NCI-H524 treated with DMSO at 0.1 percent for 48 hours (cell line): Measurements from ENCODE around the gene FBLL1.
"Not testable (repeated sequence)": the region's sequence is repeated elsewhere in the genome, so short reads cannot be mapped to it uniquely, and the experiment has no call there.

ENCODE experiments used
- DNase-seq: peaks from one replicate; lab custom pipeline; 2025; lab: John Stamatoyannopoulos, UW

Gene FBLL1

DNA sequence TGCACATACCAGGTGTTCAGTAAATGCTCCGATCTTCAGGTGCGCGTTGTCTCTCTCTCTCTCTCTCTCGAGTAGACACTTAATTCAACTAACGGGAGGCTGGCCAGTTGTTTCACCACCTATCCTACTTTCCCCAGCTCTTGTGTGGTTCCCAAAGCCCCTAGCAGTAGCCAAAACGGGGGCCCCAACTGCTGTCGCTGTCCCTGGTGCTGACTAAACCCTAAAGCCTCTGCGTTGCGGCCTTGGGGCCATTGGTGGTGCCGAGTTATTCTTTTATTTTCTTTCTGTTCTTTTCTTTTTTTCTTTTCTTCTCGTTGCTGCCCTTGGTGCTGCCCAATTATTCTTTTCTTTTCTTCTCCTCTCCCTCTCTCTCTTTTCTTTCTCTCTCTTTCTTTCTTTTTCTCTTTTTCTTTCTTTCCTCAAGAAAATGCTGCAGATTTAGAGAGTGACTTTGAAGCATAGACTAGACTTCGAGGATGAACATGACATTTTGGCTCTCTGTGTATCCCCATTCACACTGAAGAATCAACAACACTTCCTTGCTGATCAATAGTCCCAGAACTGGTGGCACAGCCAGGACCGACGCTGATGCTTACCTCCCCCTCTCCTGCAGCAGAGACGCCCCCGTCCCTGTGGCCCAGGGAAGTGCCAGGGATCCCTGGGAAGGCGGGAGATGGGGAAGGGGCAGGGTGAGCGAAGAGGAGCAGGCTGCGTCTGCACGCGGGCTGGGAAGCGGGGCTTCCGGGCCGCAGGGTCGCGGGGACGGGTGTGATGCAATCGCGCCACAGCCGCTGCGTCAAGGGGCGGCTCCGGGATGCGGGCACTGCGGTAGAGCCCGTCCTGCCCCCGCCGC, at the start of gene FBLL1:
TSS of gene FBLL1 (plus strand) at position 785 of the 853 bp plus-strand sequence. CDS start 200 bp downstream, outside the sequence.
- DNase-seq = peak; percentile 16

DNA sequence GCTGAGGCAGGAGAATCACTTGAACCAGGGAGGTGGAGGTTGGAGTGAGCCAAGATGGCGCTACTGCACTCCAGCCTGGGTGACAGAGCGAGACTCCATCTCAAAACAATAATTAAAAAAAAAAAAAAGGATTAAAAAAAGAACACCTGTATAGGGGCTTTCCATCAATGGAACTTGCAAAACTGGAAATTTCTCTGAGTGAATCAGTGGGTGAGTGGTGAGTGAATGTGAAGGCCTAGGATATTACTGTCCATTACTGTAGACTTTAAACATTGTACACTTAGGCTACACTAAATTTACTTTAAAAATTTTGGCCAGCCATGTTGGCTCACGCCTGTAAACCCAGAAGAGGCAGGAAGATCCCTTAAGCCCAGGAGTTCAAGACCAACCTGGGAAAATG, 48.5 kb upstream of the FBLL1 start:
- no peak for DNase-seq

DNA sequence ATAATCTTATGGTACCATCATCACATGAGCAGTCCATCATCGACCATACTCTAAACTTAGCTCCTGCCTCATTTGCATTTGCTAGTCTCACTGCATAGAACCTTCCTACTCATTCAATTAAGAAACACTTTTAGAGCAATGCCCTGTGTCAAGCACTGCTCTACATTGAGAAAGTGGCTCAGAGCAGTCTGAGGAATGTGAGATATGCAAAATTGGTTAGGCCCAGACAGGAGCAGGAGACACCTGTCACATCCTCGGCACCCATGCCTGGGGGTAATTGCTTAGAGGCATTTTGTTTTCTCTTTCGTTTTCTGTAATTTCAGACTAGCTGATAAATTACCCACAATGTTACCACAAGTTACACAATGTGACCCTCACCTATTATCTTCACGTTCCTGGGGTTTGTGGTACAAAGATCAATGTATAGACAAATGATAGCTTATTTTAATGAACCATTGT, 47.7 kb upstream of the FBLL1 start:
- no peak for DNase-seq

DNA sequence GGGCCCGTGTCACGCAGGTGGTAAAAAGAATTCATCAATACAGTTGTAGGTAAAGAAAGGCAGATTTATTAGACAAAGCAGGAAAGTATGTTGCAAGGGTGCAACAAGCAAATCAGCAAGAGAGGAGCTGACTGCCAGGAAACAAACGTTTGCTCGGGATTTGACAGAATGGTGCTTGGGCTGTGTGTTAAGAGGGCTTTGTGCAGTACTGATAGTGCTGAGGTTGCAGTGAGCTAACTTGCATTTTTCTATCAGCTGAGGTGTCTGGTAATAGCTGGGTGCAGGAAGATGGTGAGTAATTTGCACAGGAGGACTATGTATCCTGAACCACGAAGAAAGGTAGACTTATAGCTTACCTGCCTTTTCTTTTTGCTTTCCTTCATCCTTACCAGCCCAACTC, 46.7 kb upstream of the FBLL1 start:
- no peak for DNase-seq

DNA sequence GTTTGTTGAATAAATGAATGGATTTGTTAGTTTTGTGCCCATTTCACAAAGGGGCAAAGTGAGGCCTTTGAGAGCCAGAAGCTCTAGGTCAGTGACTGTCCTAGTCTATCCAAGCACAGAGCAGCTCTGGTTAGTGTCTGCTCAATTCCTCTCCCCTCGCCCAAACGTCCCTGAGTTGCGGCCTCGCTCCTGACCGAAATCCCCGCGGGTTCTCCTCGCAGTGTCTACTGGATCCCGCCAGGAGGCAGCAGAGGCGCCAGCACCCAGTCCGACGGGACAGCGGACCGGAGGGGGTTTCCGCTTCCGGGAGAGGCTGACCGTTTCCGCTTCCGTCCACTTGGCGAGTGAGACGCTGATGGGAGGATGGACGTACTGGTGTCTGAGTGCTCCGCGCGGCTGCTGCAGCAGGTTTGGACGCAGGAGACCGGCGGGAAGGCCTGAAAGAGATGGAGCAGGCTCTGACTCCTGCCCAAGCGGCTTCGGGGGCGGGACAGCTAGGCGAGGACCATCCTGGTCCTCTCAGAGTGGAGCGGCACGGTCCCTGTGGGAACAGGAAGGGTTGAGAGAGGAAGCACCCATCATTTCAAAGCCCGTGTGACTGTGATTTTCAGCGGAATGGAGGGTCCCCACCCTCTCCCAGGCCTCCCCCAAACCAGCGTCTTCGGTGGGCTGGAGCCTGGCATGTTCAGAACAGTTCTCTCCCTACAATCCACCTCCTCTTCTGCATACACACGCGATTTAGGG, 42.8 kb upstream of the FBLL1 start, which contains the start of gene RARS1:
TSS of gene RARS1 (plus strand) at position 336 of the 744 bp plus-strand sequence. CDS start at position 364, 28 bp downstream.
- DNase-seq = peak; percentile 32

DNA sequence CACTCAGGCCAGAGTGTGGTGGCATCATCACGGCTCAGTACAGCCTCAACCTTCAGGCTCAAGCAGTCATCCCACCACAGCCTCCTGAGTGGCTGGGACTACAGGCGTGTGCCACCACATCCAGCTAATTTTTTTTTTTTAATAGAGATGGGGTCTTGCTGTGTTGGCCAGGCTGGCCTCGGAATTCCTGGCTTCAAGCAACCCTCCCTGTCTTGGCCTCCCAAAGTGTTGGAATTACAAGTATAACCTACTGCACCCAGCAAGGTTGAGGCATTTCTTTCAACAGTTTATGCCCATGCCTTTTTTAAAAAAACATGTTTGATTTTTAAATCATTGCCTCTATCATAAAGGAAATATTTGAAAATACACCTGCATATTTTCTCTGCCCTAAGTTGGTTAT, 40.0 kb upstream of the FBLL1 start:
- DNase-seq = no peak

DNA sequence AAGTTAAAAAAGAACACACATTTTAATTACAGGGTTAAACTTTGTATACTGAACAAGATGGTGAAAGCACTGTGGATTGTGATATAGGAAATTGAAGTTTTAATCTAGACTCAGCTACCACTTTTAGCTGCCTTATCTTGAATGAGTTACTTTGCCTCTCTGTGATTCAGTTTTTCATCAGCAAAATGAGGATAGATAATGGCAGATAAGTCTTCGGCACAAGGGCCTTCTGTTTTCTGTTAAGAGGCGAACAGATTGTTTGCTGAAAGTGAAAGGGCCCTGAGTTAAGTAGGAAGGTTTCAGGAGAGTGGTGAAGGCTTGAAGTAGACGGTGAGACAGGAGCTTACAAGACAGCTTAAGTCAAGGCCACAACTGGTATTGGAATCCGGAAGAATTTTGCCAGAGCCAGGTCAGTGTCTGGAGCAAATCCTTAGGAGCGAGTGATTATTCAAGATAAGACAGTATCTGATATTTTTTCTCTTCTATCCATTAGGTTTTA, 35.0 kb upstream of the FBLL1 start:
- DNase-seq = no peak

DNA sequence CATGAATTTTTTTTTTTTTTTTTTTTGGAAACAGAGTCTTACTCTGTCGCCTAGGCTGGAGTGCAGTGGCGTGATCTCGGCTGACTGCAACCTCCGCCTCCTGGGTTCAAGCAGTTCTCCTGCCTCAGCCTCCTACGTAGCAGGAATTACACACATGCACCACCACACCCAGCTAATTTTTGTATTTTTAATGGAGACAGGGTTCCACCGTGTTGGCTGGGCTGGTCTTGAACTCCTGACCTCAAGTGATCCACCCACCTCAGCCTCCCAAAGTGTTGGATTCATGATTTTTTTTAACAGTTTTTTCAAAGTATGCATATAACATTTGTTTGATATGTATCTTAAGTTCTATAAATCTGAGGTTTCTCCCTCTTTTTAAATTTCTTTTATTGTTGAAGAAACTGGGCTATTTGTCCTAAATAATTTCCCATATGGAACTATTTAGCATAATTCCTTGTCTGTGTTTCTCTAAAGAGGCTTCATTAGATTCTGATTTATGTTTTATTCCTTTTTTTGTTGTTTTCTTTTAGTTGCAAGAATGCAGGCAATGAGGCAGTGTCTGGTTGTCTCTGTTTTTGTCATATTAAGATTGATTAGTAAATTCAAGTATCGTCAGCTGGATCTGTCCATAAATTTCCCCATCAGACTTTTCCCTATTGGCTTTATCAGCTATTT, 26.4 kb upstream of the FBLL1 start:
- DNase-seq = no peak

DNA sequence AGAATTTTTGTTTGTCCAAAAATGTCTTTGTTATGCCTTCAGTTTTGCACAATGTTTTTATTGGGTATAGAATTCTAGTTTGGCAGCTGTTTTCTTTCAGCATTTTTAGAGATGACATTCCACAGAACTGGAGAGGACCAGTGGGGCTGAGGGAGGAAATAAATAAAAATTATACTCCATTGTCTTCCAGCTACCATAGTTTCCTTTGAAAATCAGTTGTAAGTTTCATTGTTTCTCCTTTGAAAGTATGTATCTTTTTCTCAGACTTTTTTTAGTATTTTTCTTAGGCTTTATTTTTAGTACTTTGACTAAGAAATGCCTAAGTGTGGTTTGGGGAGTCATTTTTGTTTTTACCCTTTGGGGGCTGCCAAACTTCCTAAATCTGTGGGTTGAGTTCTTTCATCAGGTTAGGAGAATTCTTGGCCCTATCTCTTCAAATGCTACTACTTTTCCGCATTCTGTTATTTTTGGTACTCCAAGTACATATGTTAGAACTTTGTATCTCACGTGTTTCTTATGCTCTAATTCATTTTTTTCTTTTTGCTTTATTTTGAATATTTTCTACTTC, 15.2 kb upstream of the FBLL1 start:
- no peak for DNase-seq

DNA sequence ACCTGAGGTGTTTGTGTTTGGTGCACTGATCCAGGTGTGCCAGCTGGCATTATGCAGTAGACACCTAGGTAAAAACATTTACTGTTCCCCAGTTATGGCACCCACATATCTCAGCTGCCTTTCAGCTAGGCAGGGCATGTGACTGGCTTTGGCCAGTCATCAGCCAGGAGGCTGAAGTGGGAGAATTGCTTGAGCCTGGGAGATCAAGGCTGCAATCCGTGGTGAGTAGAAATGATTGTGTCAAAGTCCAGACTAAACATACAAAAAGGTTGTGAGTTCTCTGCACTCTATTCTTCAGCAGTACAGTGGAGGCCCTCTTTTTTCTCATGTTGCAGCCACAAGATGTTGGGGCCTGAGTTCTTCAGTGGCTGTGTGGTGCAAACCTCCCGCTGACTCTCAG, 3.2 kb upstream of the FBLL1 start:
- DNase-seq = no peak

DNA sequence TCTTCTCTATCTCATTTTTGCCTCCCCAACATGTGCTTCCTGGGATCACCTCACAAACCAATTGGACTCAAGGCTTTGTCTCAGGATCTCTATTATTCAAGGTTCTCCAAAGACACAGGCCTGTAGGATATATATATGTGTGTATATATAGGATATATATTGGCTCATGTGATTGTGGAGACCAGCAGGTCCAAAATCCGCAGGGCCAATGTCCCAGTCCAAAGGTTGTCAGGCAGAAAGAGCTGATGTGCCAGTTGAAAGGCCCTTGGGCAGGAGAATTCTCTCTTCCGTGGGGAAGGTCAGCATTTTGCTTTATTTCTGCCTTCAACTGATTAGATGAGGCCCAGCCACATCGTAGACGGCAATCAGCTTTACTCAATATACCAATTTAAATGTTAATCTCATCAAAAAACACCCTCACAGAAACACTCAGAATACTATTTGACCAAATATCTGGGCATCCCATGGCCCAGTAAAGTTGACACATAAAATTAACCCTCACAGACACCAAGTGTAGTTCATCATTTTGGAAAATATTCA, 1.3 kb upstream of the FBLL1 start:
- DNase-seq = no peak

DNA sequence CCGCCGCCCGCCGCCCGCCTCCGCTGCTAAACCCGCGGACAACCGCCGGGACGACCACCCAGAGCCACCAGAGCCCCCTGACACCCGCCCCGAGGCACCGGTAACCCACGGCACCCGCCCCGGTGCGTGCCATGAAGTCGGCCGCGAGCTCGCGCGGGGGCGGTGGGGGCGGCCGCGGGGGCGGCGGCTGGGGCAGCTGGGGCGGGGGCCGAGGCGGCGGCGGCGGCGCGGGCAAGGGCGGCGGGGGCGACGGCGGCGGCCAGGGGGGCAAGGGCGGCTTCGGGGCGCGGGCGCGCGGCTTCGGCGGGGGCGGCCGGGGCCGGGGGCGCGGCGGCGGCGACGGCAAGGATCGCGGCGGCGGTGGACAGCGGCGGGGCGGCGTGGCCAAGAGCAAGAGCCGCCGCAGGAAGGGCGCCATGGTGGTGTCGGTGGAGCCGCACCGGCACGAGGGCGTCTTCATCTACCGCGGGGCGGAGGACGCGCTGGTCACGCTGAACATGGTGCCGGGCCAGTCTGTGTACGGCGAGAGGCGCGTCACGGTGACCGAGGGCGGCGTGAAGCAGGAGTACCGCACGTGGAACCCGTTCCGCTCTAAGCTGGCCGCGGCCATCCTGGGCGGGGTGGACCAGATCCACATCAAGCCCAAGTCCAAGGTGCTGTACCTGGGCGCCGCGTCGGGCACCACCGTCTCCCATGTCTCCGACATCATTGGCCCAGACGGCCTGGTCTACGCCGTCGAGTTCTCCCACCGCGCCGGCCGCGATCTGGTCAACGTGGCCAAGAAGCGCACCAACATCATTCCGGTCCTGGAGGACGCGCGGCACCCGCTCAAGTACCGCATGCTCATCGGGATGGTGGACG, 499 bp downstream of the FBLL1 start:
- no peak for DNase-seq

DNA sequence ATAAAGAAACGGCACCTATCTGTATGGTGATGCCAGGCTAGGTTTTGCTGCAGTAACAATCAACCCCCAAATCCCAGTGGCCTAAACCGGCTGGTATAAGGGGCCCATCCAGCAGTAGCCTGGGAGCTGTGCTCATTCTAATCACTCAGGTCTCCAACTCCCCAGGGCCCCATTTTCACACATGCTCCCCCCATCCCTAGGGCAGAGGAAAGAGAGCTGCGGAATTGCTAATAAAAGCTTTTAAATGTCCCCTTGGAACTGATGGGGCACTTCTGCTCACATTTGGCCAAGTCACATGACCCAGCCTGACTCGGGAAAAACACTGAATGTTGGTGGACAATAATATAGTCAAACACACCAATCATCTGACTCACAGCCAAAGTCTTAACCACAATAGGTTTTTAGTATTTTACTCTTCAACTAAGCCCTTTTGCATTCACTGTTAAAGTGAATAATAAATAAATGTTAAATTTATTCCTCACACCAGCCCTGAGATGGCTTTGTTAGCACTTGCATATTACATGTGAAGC, 1.6 kb downstream of the FBLL1 start:
- DNase-seq = no peak

DNA sequence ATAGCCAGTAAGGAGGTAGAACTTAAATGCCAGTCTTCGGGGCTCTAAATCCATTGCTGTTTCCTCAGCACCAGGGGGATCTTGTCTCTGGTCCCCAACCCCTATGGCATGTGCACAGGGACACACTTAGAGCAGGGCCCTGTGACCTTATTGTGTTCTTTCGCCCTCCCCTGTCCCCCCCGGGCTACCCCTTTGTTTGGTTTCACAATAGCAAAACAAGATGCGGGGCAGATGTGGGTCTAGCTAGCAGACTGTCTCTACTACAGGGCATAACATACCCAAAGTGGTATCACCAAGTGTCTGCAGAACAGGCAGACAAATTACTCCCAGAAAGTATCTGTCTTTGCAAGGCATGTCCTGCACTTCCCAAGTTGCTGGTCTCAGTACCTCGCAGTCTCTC, 2.1 kb downstream of the FBLL1 start:
- no peak for DNase-seq

DNA sequence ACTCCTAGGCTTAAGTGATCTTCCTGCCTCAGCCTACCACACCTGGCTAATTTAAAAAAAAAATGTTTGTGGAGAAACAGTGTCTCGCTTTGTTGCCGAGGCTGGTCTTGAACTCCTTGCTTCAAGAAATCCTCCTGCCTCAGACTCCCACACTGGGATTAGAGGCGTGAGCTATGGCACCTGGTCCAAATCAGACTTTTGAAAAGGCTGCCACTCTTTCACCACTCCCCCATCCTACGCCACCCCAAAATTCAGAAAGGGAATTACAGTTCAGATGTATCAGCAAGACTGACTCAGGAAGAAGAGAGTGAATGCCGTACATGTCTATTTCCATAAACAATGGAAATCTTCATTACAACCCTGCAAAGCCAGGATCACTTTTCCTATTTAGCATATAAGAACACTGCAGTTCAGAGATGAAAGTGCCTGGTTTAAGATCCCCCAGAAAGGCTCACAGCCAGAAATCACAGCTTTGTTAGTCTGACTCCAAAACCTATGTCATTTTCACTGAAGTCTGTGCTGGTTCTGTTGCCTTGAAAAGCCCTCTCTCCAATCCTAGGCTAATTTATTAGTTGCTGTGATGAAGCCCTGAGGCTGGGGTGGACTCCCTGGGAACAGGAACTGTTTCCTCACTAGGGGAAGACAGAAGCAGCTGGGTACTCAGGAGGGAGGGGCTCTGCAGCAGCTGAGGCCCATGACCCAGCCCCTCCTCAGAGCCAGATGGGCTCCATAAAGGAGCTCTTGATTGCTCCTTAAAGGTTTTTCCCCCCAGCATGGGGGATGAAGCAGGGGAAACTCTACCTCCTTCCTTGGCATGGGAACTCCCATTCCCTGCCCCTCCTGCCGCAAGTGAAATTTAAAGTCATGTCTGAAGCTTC, 3.1 kb downstream of the FBLL1 start:
- peak; percentile 83 for DNase-seq

DNA sequence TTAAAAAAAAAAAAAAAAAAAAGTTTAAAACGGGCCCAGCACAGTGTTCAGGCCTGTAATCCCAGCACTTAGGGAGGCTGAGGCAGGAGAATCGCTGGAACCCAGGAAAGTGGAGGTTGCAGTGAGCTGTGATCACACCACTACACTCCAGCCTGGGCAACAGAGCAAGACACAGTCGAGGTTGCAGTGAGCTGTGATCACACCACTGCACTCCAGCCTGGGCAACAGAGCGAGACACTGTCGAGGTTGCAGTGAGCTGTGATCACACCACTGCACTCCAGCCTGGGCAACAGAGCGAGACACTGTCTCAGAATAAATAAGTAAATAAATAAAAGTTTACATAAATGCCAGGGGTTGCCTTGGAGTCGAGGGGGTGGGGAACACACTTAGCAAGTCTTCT, 5.2 kb downstream of the FBLL1 start:
- DNase-seq = not testable (repeated sequence)

DNA sequence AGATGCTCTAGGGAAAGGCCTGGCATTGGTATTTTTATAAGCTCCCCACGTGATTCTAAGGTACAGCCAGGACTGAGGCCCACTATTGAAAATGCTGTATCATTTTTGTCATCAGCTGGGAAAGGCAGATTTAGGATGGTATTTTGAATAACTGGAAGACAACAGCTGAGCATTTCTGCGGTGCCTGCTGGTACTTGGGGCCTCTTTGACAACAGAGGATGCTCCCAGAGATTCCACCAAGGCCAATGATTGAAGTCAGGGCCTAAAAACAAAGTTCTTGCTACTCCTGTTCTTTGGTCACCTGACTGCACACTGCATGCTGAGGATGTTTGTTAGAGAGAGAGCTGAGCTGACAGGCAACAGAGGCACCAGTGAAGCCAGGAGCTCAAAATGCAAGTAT, 8.1 kb downstream of the FBLL1 start:
- no peak for DNase-seq

DNA sequence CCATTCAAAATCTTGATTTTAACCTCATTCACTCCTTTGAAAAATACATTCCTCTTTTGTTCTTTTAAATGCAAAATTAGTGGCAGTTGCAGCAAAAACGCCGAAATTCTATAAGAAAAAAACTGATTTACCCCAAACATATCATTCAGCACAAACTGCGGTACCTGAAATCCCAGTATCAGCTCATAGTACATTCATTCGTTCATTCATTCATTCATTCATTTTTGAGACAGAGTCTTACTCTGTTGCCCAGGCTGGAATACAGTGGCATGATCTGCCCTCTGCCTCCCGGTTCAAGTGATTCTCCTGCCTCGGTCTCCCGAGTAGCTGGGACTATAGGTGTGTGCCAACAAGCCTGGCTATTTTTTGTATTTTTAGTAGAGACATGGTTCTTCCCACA, 20.4 kb downstream of the FBLL1 start:
- no peak for DNase-seq

DNA sequence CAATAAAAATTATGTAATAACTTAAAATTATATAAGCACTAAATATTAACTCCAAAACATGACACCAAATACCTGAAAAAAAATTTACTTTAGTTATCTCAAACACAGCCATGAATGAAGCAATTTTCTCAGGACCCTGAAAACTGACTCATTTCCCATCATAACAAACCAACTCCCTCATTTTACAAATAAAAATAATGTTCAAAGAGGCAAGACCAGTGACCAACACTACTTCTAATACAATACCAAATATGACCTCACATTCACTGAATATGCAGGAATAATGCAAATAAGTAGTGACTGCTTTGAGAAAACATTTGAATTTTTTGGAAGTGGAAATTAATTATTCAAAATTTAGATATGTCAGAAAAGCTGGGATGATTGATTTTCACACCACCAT, 21.6 kb downstream of the FBLL1 start:
- DNase-seq = no peak
